ENCODE measurements around the gene GPC5. TPM values are rescaled to one million over a fixed set of nuclear protein-coding genes. Genes with fewer than 3 reads are reported as not detected.

The GPC5 gene
- total RNA-seq, 1 experiment from 2014 or later = 0.26 TPM

DNA sequence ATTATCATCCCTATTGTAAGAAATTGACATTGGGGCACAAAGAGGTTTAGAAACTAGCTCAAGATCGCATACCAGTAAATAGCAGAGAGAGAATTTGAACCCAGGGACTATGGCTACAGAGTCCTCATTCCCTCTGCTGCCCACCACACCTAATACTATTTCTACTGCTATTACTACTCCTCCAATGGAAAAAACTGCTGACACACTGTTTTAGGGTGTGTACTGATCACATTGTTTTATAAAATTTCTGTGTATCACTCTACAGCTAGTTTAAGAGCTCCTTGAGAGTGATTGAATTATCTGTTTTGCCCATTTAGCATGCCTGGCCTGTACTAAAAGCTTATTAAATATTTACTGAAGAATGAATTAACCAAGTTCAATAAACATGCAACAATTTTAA is 552.4 kb downstream of the GPC5 start:
- no peaks in the 10 kb centered on the region for H3K9me3 ChIP-seq (ENCODE audit: control insufficient read depth, insufficient read depth, low read depth, low read length)
- BruUV-seq (replicated peaks) = no TSS peak
- no peak overlapping the region for H3K27ac ChIP-seq (ENCODE audit: low read length)
- ATAC-seq (no peak), DNase-seq (ENCODE audit: low read depth, low spot score) (no peak)
- no peaks in the 10 kb centered on the region for H3K36me3 ChIP-seq (ENCODE audit: control insufficient read depth, insufficient read depth, low read length)
- no peaks in the 10 kb centered on the region for H3K27me3 ChIP-seq (ENCODE audit: control insufficient read depth, insufficient read depth, low read length)
- no peak overlapping the region for H3K4me3 ChIP-seq (ENCODE audit: low read depth in 2 of 2, low read length in 2 of 2)
- in situ Hi-C loops (cut with HindIII; ENCODE audit: low pct_unique_long_range_greater_than_20kb, low sequenced_read_pairs) = no loop called here
- TF ChIP-seq, protein P1, sequence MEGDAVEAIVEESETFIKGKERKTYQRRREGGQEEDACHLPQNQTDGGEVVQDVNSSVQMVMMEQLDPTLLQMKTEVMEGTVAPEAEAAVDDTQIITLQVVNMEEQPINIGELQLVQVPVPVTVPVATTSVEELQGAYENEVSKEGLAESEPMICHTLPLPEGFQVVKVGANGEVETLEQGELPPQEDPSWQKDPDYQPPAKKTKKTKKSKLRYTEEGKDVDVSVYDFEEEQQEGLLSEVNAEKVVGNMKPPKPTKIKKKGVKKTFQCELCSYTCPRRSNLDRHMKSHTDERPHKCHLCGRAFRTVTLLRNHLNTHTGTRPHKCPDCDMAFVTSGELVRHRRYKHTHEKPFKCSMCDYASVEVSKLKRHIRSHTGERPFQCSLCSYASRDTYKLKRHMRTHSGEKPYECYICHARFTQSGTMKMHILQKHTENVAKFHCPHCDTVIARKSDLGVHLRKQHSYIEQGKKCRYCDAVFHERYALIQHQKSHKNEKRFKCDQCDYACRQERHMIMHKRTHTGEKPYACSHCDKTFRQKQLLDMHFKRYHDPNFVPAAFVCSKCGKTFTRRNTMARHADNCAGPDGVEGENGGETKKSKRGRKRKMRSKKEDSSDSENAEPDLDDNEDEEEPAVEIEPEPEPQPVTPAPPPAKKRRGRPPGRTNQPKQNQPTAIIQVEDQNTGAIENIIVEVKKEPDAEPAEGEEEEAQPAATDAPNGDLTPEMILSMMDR (IDR thresholded peaks at IDR 0.05) = no peak
- no peaks in the 10 kb centered on the region for H3K4me1 ChIP-seq (ENCODE audit: control insufficient read depth, insufficient read depth, low read length)
- POLR2A ChIA-PET = no interaction called here
- intact Hi-C loops (cut with micrococcal nuclease; ENCODE audit: unreplicated experiment) = no loop called here
- CTCF ChIA-PET = no interaction called here

DNA sequence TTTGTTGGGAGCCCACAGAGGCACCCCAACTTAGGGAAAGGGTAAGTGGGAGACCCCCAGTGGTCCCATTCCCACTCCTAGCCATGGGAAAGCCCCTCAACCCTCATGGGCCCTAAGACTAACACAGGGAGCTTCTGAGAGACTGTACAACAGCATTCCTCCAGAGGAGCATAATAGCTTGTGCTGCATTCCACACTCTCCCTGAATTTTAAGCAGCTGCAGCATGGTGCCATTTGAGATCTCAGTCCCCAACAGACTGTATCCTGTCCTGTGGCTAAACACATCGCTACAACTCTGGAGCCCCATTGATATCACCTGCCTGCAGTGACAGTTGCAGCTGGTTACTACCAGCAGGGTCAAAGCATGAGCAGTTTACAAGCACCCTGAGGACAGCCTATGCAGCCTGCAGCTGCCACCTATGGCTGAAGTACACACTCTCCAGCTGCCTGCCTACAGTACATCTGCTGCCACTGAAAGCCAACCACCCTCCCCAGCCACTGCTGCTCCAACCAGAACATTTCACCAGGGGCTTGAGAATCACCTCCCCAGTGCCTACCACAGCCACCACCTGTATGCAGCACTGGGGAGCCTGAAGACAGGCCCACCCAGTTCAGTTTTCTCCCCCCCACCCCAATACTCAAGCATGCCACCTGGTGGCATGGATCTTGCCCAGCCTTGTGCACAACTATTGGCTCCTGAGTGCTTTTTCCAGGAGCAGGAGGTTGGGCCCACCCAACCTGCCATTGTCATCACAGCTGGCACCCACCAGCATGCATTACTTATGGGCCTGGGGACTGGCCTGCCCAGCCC is 557.3 kb downstream of the GPC5 start:
- Histone ChIP-seq H3K27ac (ENCODE audit: low read length) (no peak overlapping the region), H3K4me3 (ENCODE audit: low read depth in 2 of 2, low read length in 2 of 2) (no peak overlapping the region), H3K9me3 (ENCODE audit: control insufficient read depth, insufficient read depth, low read depth, low read length) (no peaks in the 10 kb centered on the region), H3K27me3 (ENCODE audit: control insufficient read depth, insufficient read depth, low read length) (no peaks in the 10 kb centered on the region), H3K4me1 (ENCODE audit: control insufficient read depth, insufficient read depth, low read length) (no peaks in the 10 kb centered on the region), H3K36me3 (ENCODE audit: control insufficient read depth, insufficient read depth, low read length) (no peaks in the 10 kb centered on the region)
- no peak for DNase-seq (ENCODE audit: low read depth, low spot score)
- TF ChIP-seq POLR2AphosphoS5 (IDR thresholded peaks at IDR 0.05; ENCODE audit: low read depth, low read length) = no peak
- TF ChIP-seq, protein P2, sequence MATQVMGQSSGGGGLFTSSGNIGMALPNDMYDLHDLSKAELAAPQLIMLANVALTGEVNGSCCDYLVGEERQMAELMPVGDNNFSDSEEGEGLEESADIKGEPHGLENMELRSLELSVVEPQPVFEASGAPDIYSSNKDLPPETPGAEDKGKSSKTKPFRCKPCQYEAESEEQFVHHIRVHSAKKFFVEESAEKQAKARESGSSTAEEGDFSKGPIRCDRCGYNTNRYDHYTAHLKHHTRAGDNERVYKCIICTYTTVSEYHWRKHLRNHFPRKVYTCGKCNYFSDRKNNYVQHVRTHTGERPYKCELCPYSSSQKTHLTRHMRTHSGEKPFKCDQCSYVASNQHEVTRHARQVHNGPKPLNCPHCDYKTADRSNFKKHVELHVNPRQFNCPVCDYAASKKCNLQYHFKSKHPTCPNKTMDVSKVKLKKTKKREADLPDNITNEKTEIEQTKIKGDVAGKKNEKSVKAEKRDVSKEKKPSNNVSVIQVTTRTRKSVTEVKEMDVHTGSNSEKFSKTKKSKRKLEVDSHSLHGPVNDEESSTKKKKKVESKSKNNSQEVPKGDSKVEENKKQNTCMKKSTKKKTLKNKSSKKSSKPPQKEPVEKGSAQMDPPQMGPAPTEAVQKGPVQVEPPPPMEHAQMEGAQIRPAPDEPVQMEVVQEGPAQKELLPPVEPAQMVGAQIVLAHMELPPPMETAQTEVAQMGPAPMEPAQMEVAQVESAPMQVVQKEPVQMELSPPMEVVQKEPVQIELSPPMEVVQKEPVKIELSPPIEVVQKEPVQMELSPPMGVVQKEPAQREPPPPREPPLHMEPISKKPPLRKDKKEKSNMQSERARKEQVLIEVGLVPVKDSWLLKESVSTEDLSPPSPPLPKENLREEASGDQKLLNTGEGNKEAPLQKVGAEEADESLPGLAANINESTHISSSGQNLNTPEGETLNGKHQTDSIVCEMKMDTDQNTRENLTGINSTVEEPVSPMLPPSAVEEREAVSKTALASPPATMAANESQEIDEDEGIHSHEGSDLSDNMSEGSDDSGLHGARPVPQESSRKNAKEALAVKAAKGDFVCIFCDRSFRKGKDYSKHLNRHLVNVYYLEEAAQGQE (IDR thresholded peaks at IDR 0.05; ENCODE audit: insufficient read depth in 1 of 2, low read depth in 2 of 2, low read length in 1 of 2) = no peak
- TF ChIP-seq, protein P1 (IDR thresholded peaks at IDR 0.05) = no peak
- no peak for TF ChIP-seq TCF7L2 (IDR thresholded peaks at IDR 0.05; ENCODE audit: low read depth, low read length)
- no peak for TF ChIP-seq SIN3A (IDR thresholded peaks at IDR 0.05; ENCODE audit: borderline replicate concordance, insufficient read depth, low read depth, low read length)
- in situ Hi-C loops (cut with HindIII; ENCODE audit: low pct_unique_long_range_greater_than_20kb, low sequenced_read_pairs) (no loop called here), intact Hi-C loops (cut with micrococcal nuclease; ENCODE audit: unreplicated experiment) (no loop called here)
- ATAC-seq = no peak
- no TSS peak for BruUV-seq (replicated peaks)
- CTCF ChIA-PET = no interaction called here
- POLR2A ChIA-PET = no interaction called here
